Loucy (cell line): ENCODE measurements around the gene TGFB2.

ENCODE experiments used
- CTCF ChIP-seq: fragments of 200-600 bp; sonication (generic); conservative IDR thresholded peaks from 2 replicates; pipeline ENCODE4 v1.5.1; 2014; ENCODE audit warnings: mild to moderate bottlenecking, antibody characterized with exemption, low read length
- EZH2phosphoT487 ChIP-seq: fragments of 200-600 bp; IDR thresholded peaks from 2 replicates; pipeline ENCODE4 v1.6.1; 2018; ENCODE audit warnings: antibody characterized with exemption, mild to moderate bottlenecking, moderate library complexity, borderline replicate concordance

- TF ChIP-seq CTCF: no peak
- no peak for TF ChIP-seq EZH2phosphoT487
Measured at GRCh38 chr1:218377143-218377660, 32.1 kb downstream of the TGFB2 start.
